AG04449 (cell line): ENCODE data around the gene CACNA1H.

Experiments used
- CTCF ChIA-PET: fragments of 350-600 bp; formaldehyde crosslinking; extraction: SDS; loops from one replicate; lab custom pipeline; 2021; ENCODE audit warnings: antibody characterized with exemption; lab: Yijun Ruan, JAX
- POLR2A ChIA-PET: fragments of 400-600, 350-600 bp; formaldehyde crosslinking; extraction: SDS; loops from one replicate; lab custom pipeline; 2020; ENCODE audit warnings: antibody characterized with exemption, inconsistent platforms; lab: Yijun Ruan, JAX
- DNase-seq: peaks from one replicate; pipeline ENCODE4 v3.0.0-alpha.2; 2010; ENCODE audit warnings: low read depth, low spot score
- H3K4me3 ChIP-seq: 2 replicates; pipeline ENCODE4 v1.5.1; 2011; ENCODE audit warnings: low read depth, mild to moderate bottlenecking, control low read depth, low read length
- TF ChIP-seq, protein P1 (sequence below): IDR thresholded peaks from one replicate; pipeline ENCODE4 v1.5.1; 2011; ENCODE audit warnings: mild to moderate bottlenecking, moderate library complexity, low read length, control low read depth, inconsistent platforms; ENCODE audit not compliant: insufficient read depth; ENCODE audit errors: missing control alignments

The CACNA1H gene

GRCh38 chr16:1125471-1125870 lies 27.4 kb upstream of the CACNA1H start:
- DNase-seq: no peak
- POLR2A ChIA-PET: no interaction called here
- TF ChIP-seq, protein P1, sequence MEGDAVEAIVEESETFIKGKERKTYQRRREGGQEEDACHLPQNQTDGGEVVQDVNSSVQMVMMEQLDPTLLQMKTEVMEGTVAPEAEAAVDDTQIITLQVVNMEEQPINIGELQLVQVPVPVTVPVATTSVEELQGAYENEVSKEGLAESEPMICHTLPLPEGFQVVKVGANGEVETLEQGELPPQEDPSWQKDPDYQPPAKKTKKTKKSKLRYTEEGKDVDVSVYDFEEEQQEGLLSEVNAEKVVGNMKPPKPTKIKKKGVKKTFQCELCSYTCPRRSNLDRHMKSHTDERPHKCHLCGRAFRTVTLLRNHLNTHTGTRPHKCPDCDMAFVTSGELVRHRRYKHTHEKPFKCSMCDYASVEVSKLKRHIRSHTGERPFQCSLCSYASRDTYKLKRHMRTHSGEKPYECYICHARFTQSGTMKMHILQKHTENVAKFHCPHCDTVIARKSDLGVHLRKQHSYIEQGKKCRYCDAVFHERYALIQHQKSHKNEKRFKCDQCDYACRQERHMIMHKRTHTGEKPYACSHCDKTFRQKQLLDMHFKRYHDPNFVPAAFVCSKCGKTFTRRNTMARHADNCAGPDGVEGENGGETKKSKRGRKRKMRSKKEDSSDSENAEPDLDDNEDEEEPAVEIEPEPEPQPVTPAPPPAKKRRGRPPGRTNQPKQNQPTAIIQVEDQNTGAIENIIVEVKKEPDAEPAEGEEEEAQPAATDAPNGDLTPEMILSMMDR: no peak

DNA sequence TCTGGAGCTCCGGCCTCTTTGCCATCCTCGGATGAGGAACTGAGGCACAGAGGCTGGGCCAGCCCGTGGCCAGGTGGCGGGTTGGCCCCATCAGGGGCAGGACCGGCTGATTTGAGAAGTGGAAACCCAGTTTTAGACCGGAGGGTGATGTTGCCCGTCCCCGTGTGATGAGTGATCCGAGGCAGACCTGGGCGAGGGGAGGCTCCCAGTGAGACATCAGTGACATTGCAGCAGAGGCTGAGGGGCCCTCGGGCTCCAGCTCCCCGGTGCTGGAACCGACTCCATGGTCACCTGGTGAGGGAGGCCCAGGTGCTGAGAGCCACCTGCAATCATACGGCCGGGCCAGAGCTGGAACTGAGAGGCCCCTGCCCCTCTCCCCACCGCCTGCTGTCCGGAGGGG lies 26.9 kb upstream of the CACNA1H start:
- no peak for DNase-seq
- POLR2A ChIA-PET: no interaction called here
- CTCF ChIA-PET: no interaction called here
- TF ChIP-seq, protein P1: no peak
- no peak overlapping the region for H3K4me3 ChIP-seq

More at GRCh38 chr16:1125471-1125870, 27.4 kb upstream of the CACNA1H start:
- H3K4me3 ChIP-seq: no peak overlapping the region
- CTCF ChIA-PET: no interaction called here

- ChIA-PET CTCF (no interaction called here), POLR2A (no interaction called here)
- H3K4me3 ChIP-seq: no peak overlapping the region
- TF ChIP-seq, protein P1: no peak
- no peak for DNase-seq
These were observed 26.3 kb upstream of the CACNA1H start for GRCh38 chr16:1126586-1126985.

- POLR2A ChIA-PET: no interaction called here
- DNase-seq: no peak
- no peak overlapping the region for H3K4me3 ChIP-seq
- CTCF ChIA-PET: no interaction called here
- TF ChIP-seq, protein P1: no peak
These were observed 25.8 kb upstream of the CACNA1H start for GRCh38 chr16:1127101-1127500.

DNA sequence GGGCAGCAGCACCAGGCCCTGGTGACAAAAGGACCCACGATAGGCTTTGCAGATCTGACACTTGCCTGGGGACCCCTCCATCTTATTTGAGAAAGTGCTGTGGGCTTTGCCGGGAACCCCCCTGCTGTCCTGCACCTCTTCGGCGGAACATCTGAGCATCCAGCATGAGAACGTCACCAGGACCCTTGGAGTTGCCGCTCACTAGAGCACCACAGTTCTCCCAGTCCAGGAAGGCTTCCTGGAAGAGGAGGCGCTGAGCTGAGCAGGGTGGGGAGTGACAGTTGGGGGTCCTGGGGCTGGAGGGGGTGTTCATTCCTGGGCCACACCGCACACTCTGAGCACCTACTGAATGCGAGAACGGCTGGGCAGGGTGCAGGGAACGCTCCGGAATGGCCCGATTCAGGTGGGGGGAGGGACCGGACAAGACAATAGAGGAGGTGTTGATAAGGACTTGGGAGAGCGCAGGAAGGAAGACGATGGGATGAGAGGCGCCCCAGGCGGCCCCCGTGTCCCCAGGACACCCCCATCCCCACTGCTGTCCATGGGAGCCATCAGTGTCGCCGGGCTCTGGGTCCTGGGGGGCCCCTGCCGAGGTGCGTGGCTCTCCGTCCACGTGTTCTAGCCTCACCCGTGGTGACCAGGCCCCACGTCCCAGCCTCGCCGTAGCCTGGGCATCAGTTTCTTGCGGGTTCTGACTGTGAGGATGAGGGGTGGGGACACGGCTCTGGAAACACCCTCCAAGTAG lies 24.8 kb upstream of the CACNA1H start:
- CTCF ChIA-PET: no interaction called here

More for the DNA sequence above, 24.8 kb upstream of the CACNA1H start:
- TF ChIP-seq, protein P1: no peak
- no peak for DNase-seq
- POLR2A ChIA-PET: no interaction called here
- no peak overlapping the region for H3K4me3 ChIP-seq
